SK-N-MC (cell line): ENCODE results near the gene S100A1.

Source experiments
- DNase-seq: peaks from one replicate; pipeline ENCODE4 v3.0.0-alpha.2; 2011; ENCODE audit warnings: low read depth, low spot score
- H3K27ac ChIP-seq: fragments of 200-600 bp; sonication (generic); 2 replicates; pipeline ENCODE4 v1.5.1; 2016; ENCODE audit warnings: mixed run types
- H3K36me3 ChIP-seq: fragments of 200-600 bp; sonication (generic); 2 replicates; pipeline ENCODE4 v1.6.1; 2017; ENCODE audit warnings: antibody characterized with exemption, low read length, mixed read lengths; ENCODE audit not compliant: insufficient read depth
- H3K4me3 ChIP-seq: fragments of 200-600 bp; sonication (generic); 2 replicates; pipeline ENCODE4 v1.5.1; 2016
- H3K9ac ChIP-seq: fragments of 200-600 bp; sonication (generic); 2 replicates; pipeline ENCODE4 v1.8.0; 2017; ENCODE audit warnings: mixed run types, mixed read lengths; ENCODE audit not compliant: insufficient read length
- H3K9me3 ChIP-seq: fragments of 200-600 bp; sonication (generic); 2 replicates; pipeline ENCODE4 v1.6.1; 2017; ENCODE audit warnings: low read depth, mild to moderate bottlenecking, antibody characterized with exemption, low read length, moderate library complexity, mixed read lengths
- EZH2 ChIP-seq: fragments of 200-600 bp; sonication (generic); IDR thresholded peaks from one replicate; pipeline ENCODE4 v1.6.1; 2017; ENCODE audit warnings: antibody characterized with exemption
- FOXP2 ChIP-seq: optimal IDR thresholded peaks from 2 replicates; pipeline ENCODE3; 2011; ENCODE audit warnings: mild to moderate bottlenecking, moderate library complexity; ENCODE audit not compliant: insufficient read depth; ENCODE audit errors: extremely low read length, control extremely low read depth
- POLR2AphosphoS5 ChIP-seq: IDR thresholded peaks from 2 replicates; pipeline ENCODE4 v1.6.1; 2012; ENCODE audit warnings: mild to moderate bottlenecking, low read depth, low read length, borderline replicate concordance

S100A1 gene

DNA sequence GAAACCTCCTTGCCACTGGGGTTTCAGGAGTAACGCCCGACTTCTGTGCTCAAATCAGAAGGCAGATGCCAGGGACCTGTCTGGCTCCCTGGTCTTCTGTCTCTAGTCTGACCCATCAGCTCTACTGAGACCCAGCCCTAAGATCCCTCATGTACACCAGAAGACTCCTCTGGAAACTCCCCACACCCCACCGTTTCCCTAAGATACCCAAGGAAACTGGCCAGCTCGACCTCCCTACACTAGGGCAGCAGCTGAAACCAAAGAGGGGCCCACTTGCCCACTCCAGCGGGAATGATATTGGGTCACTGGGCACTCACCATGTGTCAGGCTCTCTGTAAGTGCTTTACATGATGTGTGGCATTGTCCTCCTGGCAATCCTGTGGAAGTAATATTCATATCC lies 14.8 kb upstream of the S100A1 start:
- no peak overlapping the region for H3K4me3 ChIP-seq
- DNase-seq, result no peak
- H3K9ac ChIP-seq, result no peak overlapping the region
- no peaks in the 10 kb centered on the region for H3K9me3 ChIP-seq
- TF ChIP-seq POLR2AphosphoS5 (no peak), FOXP2 (no peak), EZH2 (no peak)
- H3K27ac ChIP-seq, result no peak overlapping the region
- no peaks in the 10 kb centered on the region for H3K36me3 ChIP-seq

DNA sequence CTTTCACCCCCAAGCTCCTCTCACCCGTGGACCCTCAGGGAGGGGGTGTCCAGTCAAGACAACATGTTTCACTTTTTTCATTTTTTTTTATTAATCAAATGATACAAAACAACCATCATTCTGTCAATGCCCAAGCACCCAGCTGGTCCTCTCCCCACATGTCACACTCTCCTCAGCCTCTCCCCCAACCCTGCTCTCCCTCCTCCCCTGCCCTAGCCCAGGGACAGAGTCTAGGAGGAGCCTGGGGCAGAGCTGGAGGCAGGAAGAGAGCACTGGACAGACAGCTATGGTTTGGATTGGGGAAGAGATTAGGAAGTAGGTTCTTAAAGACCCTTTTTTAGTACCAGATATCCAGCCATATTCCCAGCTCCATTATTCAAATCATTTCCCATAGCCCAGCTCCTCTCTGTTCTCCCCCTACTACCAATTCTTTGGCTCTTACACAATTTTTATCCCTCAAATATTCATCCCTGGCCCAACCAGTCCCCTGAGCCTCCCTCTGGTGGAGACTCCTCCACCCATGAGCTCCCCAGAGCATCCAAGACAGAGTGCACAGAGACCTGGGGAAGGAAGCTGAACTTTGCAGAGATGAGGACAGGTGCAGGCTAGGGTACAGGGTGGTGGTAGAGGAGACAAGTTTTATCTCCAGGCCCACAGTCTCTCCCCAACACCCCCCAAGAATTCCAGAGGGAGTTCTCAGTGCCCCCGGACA lies 13.9 kb upstream of the S100A1 start:
- DNase-seq, result no peak
- Histone ChIP-seq H3K9me3 (no peaks in the 10 kb centered on the region), H3K9ac (no peak overlapping the region), H3K27ac (no peak overlapping the region), H3K36me3 (no peaks in the 10 kb centered on the region), H3K4me3 (no peak overlapping the region)
- TF ChIP-seq EZH2, result no peak
- no peak for TF ChIP-seq FOXP2
- TF ChIP-seq POLR2AphosphoS5, result no peak

DNA sequence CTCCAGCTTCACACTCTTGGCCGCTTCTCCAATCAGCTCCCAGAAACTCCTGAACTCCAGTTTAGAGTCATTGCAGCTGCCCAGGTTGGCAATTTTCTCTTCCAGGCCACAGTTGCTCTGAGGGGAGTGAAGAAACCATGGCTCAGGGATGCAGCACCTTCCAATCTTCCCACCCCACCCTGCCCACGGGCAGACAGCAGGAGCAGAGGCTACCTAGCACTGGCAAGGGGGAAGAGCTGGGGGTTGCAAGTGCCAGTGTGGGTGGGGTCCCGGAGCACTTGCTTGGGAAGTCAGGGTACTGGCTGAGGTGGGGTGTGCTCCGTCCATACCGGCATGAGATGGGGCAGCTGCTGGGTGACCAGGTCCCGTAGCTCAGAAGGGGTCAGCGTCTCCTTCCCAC lies 13.3 kb upstream of the S100A1 start:
- no peak overlapping the region for H3K9ac ChIP-seq
- TF ChIP-seq FOXP2 (no peak), POLR2AphosphoS5 (no peak), EZH2 (no peak)
- H3K27ac ChIP-seq, result no peak overlapping the region
- no peak overlapping the region for H3K4me3 ChIP-seq
- DNase-seq, result no peak
- H3K9me3 ChIP-seq, result no peaks in the 10 kb centered on the region
- H3K36me3 ChIP-seq, result no peaks in the 10 kb centered on the region

DNA sequence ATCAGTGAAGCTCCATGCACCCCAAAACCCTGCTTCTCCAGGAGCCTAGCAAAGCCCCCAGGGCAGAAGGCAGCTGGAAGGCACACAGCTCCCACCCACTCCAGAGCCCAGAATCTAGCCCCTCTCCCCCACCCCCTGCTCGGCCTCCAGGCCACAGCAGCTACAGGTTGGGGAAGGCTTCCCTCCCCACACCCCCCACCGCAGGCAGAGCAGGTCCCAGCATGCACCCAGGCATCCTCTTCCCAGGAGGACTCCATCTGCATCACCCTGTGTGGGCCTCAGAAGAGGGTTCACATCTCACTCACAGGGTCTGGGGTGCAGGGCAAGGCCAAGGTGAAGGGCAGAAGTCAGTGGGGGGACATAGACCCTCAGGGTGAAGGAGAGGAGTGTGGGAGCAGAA lies 12.8 kb upstream of the S100A1 start:
- Histone ChIP-seq H3K36me3 (no peaks in the 10 kb centered on the region), H3K4me3 (no peak overlapping the region), H3K9ac (no peak overlapping the region), H3K27ac (no peak overlapping the region), H3K9me3 (no peaks in the 10 kb centered on the region)
- no peak for DNase-seq
- no peak for TF ChIP-seq EZH2
- TF ChIP-seq POLR2AphosphoS5, result no peak
- TF ChIP-seq FOXP2, result no peak

DNA sequence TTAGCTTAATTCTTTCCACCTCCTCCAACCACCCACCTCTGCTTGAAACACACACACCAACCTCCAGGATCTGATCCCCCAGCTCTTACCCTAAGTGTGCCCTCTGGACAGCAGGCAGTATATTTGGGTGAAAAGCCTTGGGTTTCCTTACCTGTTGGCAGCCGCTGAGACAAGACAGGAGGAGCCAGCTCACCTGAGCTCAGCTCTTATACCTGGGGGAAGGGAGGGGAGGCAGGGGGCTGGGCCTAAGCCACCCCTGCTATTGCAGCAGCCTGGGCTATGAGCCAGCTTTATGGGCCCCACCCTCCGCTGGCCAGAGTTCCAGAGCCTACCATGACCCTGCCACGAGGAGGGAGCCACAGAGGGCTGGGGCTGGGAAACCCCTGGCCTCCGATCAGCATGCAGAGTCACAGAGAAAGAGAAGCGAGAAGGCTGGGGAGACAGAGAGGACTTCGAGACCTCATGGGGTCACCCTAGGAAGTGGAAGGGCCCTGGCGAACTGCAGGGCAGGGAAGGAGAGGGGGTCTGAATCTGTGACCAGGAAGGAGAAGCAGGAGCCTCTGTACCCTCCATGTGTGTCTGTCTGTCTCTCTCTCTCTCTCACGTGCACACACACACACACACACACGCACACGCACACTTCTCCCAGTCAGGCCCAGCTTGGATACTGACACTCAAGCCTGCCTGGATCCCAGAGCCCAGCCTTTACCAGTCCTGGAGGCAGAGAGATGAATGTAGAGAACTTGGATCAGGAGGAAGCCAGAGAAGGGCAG lies 11.9 kb upstream of the S100A1 start, which contains the start of gene S100A14:
Gene S100A14 (minus strand): TSS at position 182 of the 773 bp plus-strand sequence. CDS start 467 bp downstream, outside the sequence.
- TF ChIP-seq EZH2 (no peak), POLR2AphosphoS5 (no peak)
- H3K9ac ChIP-seq, result no peak within 1 kb of the TSS
- no peak within 1 kb of the TSS for H3K27ac ChIP-seq
- DNase-seq, result no peak
- no peak within 1 kb of the TSS for H3K4me3 ChIP-seq
- H3K36me3 ChIP-seq, result no peaks in the 10 kb centered on the region
- no peaks in the 10 kb centered on the region for H3K9me3 ChIP-seq

DNA sequence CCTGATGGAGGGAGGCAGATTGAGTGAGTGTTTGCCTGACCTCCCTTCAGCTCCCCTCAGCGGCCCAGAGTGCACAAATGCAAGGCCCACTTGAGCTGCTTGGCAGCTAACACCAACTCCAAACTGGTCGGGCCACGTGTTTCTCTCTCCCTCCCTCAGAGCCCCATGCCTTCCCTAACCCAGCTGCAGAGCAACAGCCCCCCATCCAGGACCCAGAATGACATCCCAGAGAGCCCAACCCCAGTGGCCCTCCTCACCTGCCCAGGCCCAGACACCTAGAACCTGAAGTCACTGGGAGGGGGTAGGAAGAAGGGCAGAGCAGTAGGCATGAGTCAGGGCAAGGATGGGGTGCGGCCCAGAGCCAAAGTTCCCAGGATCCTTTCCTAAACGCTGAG lies 11.3 kb upstream of the S100A1 start:
- Histone ChIP-seq H3K9me3 (no peaks in the 10 kb centered on the region), H3K4me3 (no peak overlapping the region), H3K36me3 (no peaks in the 10 kb centered on the region), H3K9ac (no peak overlapping the region), H3K27ac (no peak overlapping the region)
- TF ChIP-seq FOXP2, result no peak
- no peak for TF ChIP-seq POLR2AphosphoS5
- TF ChIP-seq EZH2, result no peak
- no peak for DNase-seq

DNA sequence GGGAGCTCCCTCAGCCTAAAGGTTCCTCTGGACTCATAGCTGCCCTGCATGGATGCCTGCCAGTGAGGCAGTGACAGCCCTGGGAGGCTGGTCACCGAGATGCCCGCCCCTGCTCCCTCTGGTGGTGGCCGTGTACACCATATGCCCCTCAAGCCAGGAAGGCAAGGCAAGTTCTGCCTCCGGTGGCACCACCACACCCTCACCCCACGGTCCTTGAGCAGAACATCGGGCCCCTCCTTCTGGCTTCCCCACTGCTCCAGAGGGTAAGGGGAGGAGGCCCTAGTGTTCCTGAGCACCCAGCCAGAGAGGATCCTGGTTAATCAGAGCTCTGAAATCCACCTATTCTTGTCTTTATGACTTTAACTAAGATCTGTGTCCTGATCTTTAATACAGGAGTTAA lies 10.6 kb upstream of the S100A1 start:
- no peaks in the 10 kb centered on the region for H3K36me3 ChIP-seq
- H3K27ac ChIP-seq, result no peak overlapping the region
- H3K9ac ChIP-seq, result no peak overlapping the region
- no peak overlapping the region for H3K4me3 ChIP-seq
- H3K9me3 ChIP-seq, result no peaks in the 10 kb centered on the region
- TF ChIP-seq POLR2AphosphoS5, result no peak
- no peak for TF ChIP-seq FOXP2
- no peak for TF ChIP-seq EZH2
- no peak for DNase-seq

DNA sequence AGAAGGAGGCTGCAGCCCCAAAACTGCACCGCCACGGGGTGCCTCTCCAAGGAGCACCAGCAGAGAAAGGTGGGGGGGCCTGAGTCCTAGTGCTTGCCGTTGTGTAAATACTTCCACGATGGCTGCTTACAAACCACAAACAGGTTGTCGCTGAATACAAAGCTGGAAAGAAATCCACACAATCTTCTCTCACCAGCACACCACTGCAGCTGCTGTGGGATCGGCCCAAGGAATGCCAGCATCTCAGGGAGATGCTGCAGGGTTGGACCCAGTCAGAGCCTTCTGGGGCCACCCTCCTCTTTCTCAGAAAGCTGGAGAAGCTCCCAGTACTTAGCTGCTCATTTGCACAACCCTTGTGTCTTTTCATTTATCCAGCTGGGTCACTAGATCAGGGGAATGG lies 9.1 kb upstream of the S100A1 start:
- Histone ChIP-seq H3K27ac (no peak overlapping the region), H3K4me3 (no peak overlapping the region), H3K36me3 (no peaks in the 10 kb centered on the region), H3K9ac (no peak overlapping the region), H3K9me3 (no peaks in the 10 kb centered on the region)
- no peak for TF ChIP-seq EZH2
- no peak for TF ChIP-seq POLR2AphosphoS5
- no peak for TF ChIP-seq FOXP2
- no peak for DNase-seq

DNA sequence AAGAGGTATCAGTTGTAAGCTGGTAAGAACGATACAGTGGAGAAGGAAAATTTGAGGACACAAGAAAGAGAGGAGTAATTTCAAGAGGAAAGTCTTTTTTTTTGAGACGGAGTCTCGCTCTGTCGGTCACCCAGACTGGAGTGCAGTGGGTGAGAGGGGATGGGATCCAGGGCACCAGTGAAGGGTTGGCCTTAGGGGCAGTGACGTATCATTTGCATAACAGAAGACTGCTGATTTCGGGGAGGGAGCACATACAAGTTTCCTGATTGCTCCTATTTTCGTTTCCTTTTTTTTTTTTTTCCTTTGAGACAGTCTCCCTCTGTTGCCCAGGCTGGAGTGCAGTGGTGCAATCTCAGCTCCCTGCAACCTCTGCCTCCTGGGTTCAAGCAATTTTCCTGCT lies 5.1 kb upstream of the S100A1 start:
- Histone ChIP-seq H3K9me3 (no peaks in the 10 kb centered on the region), H3K36me3 (no peaks in the 10 kb centered on the region), H3K4me3 (no peak overlapping the region), H3K9ac (no peak overlapping the region), H3K27ac (no peak overlapping the region)
- no peak for TF ChIP-seq FOXP2
- no peak for TF ChIP-seq EZH2
- no peak for TF ChIP-seq POLR2AphosphoS5
- no peak for DNase-seq
